ENCODE results near the gene PCBP4.

The PCBP4 gene

DNA sequence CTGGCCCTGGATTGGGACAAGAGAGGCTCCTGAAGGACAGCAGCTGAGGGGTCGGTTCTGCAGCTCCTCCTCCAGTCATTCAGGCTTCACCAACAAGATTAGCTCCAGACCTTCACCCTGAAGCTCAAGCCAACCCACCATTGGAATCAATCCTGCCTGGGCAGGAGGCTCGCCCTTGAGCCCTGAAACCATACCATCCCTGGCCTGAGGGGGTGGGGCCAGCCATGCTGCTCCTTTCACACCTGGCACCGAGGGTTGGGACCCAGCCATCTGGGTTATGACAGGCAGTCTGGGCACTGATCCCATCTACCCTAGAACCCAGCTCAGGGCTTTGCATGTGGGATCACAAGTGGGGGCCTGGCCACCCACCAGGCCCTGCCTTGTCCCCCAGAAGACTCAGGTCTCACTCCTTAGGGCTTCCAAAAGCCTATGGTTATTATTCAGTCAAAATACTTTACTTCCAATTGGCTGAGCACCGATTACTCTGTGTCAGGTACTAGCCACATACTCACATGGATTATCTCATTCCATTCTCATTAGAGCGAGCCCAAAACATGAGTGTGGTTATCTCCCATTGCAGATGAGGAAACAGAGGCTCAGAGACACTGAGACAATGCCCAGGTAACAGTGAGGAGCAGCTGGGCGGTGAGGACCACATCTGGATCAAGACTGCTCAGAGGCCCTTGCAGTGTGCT, 3.5 kb upstream of the PCBP4 start:
- no peak for DNase-seq

DNA sequence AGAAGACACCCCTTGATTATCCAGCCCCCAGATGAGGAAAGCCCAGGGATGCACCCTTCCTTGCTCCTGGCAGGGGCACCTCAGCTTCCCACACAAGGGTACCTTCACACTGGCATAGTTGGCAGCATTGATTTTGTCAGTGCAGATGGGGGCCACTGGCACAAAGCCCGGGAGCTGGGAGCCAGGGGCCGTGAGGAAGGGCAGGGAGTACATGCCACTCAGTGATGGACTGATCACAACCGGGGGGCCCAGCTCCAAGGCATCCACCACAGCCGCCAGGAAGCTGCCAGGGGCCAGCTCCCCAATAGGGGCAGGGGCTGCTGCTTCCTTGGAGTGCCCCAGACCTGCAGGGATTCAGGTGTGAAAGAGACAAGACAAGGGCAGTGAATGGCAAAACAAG, 2.6 kb upstream of the PCBP4 start:
- DNase-seq = no peak

DNA sequence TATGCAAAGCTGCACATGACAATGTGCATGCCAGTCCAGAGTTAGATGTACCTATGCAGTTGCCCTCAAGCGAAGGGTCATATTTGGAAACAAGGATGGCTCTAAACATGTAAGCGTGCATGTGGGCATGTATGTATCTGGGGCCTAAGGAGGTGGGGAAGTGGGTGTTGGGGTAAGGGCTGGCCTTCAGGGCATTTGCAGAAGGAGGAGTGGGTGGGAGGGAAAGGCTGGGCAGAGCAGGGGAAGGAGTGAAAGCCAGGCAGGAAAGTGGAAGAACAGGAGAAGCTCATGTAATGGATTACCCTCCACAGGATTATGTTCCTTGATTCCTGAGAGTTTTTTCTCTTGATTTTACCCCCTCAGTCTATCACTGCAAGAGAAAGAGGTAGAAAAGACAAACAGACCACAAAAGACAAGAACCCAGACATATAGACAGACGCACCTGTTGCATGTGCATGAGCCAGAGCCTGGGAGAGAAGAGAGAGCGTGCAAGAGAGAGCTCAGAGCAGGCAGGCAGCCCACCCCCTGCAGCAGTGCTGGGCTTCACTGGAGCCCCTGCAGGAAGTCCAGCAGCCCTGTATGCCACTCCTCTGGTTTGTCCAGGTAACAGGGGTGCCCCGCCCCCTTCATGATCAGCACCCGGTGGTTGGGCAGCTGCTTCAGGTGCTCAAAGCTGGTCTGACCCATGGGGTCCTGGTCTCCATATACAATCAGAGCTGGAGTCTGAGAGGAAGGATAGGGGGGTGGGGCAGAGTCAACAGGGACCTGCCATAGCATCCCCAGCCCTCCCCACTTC, 1.8 kb upstream of the PCBP4 start:
- DNase-seq = no peak

DNA sequence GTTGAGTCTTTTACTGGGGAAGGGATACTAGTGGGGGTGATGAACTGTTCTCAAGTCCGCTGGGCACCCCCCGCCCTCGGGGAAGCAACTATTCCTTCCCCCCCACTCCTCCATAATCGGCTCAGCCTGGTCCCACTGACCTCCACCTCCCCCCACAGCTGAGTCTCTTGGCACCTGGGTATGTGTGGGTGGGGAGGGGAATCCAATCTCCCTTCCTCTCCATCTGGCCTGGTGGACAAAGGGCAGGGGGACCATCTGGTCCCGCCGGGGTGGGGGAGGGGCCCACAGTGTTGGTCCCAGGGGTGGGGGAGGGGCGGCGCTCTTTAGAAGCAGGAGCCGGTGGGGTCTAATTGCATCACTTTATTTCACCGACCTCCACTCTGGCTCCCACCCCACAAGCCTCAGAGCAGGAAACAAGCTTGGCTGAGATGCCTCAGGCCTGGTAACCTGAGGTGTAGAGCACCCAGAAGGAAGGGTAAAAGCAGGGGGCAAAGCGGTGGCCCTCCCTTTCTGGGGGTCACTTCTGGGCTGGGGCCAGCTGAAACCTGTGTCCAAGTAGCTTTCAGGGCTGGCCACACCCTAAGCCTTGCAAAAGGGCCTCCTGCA, 1.0 kb upstream of the PCBP4 start:
- DNase-seq = no peak

DNA sequence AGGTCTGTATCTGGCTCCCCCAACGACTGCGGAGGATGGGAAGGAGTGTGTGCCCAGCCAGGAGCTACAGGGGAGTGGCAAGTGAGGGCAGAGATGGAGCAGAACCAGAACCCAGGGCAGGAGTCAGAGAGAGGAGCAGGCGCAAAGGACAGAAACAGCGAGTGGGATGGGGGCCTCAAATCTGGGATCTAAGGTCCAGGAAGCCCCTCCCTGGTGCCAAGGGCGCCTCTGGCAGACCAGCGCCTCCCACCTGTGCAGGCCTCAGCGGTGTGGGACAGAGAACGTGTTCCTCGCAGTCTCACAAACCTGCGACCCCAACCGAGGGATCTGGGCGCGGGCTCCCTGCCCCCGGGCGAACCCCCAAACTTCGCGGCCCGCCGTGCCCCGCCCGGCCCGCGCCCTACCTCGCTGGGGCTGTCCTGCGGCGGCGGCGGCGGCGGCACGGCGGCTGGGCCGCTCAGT, 301 bp downstream of the PCBP4 start:
- DNase-seq = no peak

DNA sequence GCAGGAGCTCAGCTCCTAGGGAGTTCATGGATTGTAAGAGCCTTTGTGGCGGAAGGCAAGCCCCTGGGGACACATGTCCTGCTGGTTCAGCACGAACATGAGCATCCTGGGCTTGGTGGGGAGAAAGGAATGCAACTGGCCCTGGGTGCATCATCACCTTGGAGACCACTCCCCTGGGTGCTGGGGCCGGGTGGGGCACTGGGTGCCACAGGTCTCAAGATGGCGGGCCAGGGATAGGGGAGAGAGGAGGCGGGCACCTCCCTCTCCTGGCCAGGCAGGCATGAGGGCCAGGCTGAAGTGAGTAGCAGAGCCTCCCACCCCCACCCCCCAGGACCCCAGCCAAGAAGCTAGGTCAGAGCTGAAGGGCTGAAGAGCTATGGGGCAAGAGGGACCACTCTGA, 768 bp downstream of the PCBP4 start:
- no peak for DNase-seq

DNA sequence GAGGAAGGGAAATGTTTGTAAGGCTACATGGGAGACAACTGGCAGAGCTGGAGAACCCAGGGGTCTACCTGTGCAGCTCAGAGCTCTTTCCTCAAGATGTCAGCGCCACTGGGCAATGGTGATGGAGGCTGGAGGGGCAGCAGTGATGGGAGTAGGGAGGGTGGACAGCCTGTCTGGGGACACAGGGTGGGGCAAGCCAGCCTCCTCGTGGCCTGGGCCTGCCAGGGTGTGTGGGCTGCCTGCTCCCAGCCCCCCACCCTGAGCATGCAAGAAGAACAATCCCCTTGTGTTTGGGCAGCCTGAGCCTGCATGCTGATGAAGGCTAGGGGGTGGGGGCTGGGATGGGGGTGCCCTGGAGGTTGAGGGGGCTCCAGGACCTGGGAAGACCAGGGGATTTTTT, 1.2 kb downstream of the PCBP4 start:
- no peak for DNase-seq

DNA sequence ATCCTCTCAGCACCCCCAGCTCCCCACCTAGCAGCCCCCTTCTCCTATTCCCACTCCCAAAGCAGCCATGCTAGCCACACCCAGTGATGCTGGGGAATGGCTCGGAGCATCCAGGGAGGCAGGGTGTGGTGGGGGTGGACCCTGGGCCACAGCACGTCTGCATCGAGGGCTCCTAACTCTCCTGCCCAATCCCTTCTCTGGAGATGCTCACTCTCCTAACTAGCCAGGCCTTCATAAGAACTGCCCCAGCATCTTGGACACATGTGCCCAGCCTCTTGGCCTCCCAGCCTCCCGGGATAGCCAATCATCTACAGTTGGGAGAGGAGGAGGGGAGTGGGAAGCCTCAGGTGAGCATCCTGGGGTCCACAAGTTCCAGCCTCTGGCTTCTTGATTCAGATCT, 2.7 kb downstream of the PCBP4 start:
- DNase-seq = no peak

DNA sequence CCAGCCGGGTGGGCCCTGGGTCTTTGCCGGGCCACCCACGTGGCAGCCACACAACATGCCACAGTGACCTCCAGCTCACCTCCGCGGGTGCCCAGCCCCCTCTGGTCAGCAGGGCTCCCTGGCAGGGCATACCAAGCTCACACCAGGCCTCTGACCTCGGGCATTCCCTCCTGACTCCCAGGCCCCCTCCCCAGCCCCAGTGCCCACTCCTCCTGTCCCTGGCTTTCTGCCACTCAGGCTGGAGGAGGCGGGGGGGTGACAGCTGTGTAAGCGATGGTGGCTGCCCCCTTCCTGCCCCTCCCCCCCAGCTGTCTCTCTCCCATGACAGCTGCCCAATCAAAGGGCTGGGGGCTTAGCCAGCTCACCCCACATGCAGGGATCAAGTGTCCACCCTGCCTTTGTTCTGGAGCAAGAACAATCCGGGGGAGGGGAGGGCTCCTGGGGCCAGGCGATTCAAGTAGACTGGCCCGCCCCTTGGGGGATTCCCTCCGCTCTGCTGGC, 3.3 kb downstream of the PCBP4 start:
- no peak for DNase-seq

DNA sequence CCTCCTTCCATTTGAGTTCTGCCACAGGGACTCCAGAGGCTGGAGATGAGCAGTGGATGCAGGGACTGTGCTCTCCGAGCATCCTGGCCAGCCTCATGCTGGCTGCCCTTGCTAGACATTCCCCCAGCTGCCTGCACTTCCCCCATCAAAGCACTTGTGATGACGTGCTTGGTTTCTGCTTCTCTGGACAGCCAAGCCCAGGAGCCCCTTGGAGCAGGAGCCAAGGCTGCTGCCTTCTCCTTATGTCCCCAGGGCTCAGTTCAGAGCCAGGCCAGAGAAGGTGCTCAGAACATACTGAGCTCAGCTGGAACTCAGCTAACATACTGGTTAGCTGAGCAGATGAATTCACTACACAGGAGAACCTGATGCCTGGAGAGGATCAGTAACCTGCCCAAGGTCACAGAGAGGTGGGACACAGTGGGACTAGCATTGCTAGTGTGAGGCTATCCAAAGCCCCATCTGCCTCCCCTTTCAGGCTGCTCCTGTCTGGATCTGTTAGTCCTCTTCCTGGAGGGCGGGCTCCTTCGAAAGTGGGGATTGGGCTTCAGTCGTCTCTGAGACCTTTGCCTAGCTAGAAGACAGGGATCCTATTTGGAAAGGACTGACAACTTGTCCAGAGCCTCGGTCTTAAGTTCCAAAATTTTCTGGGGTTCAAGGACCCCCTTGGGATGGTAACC, 4.3 kb downstream of the PCBP4 start:
- no peak for DNase-seq

DNA sequence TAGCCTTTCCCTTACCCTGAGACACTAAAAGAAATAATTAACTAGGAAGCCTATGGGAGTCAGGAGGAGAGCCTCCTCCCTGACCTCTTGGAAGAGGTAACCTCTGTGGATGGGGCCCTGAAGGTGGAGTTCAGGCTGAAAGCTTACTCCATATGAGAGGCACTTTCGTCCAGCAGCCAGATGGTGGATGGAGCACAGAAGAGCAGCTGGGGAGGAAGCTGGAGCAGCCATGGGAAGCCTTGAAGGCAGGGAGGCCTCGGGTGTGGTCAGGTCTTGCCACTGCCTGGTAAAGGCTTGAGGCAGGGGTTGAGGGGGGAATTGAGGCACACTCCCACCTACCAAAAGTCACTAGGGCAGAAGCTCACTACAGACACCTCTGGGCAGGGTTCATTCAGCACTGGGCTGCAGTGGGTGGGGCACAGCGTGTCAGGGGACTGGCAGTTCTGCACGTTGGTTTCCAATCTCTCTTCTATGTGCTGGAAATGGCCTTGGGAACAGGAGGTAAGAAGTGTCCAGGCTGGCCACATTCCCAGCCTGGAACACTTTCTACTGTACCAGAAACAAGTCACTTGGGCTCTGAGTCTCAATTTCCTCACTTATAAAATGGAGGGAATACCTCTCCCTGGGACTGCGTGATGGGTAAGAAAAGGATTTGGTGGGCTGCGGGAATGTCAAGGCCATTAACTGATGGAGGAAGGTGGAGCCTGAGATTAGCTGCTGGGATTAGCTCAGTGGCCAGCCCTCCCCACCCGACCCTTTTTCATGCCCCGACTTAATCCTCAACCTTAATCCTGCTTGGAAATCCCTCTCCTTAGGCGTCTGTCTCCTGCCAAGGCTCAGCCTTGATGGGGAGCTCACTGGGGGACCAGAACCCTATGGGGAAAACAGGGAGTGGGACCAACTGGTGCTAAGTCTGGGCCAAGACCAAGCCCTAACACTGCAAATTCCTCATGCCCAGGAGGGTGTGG, 5.4 kb downstream of the PCBP4 start:
- no peak for DNase-seq

DNA sequence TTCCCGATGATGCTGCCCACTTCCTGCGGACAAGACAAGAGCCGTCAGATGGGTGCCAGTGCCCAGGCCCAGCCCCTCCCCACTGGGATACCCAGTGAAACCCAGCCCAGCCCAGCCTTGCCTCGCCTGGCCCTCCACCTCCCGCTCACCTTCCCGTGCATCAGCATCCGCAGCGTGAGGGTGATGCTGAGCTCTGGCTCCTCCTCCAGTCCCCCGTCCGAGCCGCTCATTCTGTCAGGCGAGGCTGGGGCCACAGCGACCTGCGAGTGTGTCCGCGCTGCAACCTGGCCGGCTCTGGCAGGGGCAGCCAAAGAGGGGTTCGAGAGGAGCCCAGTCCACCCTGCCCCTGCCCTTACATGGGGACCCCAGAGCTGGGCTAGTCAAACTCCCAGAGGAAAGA, 6.2 kb downstream of the PCBP4 start:
- no peak for DNase-seq

DNA sequence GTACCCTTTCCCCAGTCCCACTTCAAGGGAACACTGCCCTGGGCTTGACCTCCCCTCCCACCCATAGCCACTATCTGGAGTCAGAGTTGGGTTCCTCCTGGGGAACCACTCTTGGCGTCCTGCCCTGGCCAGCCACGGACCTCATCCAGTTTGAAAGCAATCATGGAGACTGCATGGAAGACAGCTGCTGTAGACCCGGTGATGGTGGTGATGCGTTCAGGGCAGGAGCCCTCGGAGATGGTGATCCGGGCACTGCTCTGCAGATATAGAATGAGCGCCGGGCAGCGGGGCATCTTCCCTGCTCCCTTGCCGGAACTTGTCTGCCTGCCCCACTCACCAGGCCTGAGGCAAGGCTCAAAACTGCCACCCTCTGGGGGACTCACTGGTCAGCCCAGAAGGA, 6.9 kb downstream of the PCBP4 start:
- no peak for DNase-seq

DNA sequence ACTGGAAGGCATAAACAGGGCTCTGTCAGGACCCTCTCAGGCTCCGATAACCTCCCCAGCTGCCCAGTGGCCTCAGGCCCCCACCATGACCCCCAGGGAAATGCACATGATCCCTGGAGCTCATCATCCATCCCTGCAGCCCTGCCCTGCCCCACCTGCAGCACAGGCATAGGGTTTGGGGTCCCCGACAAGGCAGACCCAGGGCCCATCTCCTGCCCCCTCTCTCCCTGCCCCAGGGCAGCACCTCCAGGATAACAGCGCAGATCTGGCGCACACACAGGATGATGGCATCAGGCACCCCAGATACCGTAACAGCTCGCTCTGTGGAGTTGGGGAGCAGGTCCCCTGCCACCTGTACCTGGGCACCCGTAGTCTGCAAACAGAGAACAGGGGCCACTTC, 7.6 kb downstream of the PCBP4 start:
- DNase-seq = no peak

DNA sequence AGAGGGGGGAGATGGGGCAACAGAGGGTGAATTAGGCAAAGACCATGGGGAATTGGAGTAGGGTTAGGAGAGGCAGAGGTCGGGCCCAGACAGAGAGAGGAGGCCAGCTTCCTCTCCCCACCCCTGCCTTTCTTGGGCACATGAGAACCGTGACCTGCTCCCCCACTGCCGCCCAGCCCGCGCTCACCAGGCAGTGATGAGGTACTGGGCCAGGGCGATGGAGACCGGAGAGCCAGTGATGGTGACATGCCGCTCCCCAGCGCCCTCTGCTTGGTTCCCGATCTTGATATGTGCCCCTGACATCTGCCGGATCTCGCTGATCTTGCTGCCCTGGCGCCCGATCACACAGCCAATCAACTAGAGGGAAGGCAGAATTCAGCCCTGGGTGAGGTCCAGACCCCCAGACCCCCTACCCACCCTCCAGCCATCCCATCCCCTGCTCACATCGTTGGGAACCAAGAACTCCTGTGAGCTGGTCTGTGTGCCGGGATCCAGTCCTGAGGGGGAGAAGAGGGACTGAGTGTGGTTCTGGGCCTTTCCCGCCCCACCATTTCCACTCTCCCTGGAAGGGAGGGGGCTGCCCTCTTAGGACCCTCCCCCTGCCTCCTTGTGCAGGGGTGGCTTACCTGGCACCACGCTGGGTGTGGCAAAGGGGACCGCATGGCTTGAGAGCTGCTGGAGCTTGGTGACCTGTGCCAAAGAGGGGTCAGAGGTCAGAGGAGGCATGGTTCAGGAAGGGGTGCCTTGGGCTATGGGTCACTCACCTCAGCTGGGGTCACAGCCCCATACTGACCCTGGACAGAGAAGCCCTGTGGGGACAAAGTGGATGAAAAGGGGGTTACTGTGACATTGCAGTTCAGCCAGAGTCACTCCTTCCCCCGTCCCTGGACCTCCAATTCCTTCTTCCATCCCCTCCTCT, 8.4 kb downstream of the PCBP4 start:
- no peak for DNase-seq

DNA sequence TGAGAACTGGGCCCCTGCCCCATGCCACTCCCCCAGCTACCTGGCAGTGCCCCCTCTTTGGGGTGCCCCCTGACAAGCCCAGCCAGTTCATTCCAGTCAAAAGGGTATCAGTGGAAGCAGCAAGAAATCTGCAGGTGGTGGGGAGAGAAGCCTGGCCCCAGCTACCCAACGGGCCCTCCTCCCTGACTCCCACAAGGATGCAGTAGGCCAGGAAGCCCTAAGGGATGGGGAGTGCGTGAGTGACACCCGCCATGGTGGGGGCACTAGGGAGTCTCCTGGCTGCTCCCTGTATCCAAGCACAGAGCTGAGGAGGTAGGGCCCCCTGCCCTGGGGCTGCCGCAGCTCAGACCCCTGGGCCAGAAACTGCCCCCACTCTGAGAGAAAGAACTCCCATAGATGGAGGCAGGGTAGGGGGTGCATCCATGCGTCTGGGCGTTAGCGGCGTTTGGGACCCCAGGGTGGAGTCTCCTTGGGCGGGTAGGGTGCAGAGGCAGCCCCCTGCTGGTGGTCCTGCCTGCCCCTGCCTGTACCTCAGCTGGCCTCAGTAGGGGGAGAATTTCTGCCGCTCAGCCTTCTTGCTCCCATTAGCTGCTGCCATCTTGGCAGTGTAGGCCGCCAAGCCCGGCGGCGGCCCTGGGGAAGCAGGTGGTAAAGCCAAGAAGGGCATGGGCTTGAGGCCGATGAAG, 9.6 kb downstream of the PCBP4 start:
- no peak for DNase-seq

DNA sequence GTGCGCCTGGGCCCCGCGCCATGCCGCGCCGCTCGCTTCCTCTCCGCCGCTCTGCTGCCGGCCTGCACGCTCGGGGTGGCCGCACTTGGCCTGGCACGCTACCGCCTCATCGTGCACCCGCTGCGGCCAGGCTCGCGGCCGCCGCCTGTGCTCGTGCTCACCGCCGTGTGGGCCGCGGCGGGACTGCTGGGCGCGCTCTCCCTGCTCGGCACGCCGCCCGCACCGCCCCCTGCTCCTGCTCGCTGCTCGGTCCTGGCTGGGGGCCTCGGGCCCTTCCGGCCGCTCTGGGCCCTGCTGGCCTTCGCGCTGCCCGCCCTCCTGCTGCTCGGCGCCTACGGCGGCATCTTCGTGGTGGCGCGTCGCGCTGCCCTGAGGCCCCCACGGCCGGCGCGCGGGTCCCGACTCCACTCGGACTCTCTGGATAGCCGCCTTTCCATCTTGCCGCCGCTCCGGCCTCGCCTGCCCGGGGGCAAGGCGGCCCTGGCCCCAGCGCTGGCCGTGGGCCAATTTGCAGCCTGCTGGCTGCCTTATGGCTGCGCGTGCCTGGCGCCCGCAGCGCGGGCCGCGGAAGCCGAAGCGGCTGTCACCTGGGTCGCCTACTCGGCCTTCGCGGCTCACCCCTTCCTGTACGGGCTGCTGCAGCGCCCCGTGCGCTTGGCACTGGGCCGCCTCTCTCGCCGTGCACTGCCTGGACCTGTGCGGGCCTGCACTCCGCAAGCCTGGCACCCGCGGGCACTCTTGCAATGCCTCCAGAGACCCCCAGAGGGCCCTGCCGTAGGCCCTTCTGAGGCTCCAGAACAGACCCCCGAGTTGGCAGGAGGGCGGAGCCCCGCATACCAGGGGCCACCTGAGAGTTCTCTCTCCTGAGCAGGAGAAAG, 11.1 kb downstream of the PCBP4 start:
- peak; percentile 57 for DNase-seq

DNA sequence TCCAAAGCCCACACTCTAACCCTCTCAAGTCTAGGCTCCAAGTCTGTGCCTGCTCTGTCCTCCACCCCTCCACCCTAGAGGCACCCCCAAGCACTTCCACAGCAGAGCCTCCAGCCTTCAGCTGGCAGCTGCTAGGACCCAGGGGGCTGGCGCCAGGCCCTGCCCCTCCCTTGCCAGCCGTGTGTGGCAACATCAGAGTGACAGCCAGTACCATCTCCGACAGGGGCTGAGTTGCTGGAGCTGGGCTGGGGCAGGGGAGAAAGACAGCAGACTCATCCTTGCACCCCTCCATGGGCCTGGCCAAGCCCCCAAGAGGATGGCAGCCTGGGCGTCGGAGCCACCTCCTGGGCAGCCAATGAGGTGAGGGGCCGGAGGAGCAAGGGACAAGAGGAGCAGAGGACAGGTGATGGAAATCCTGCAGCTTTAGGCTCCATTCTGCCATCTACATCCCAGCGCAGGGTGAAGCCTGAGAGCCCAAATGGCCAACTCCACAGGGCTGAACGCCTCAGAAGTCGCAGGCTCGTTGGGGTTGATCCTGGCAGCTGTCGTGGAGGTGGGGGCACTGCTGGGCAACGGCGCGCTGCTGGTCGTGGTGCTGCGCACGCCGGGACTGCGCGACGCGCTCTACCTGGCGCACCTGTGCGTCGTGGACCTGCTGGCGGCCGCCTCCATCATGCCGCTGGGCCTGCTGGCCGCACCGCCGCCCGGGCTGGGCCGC, 11.9 kb downstream of the PCBP4 start, which contains the start of gene GPR62:
GPR62 (plus strand) TSS at position 207 of the 718 bp plus-strand sequence; CDS start at position 479, 272 bp downstream.
- DNase-seq = no peak
